CD8-positive, alpha-beta memory T cell (primary cell): ENCODE data around the gene SH3BP2. TPM values are rescaled to one million over a fixed set of nuclear protein-coding genes. Genes with fewer than 3 reads are reported as not detected.
A peak's percentile ranks its signal among the peaks of the same experiment; 100 is the strongest.

Experiments
- CTCF ChIA-PET: fragments of 350-600 bp; sonication (Branson Sonifier 250); formaldehyde crosslinking; loops from one replicate; lab custom pipeline; 2021; ENCODE audit warnings: antibody characterized with exemption; lab: Charles Lee
- POLR2A ChIA-PET: fragments of 350-600 bp; sonication (Branson Sonifier 250); formaldehyde crosslinking; loops from one replicate; lab custom pipeline; 2021; ENCODE audit warnings: antibody characterized with exemption; lab: Charles Lee
- DNase-seq, 5 donors: peaks; one replicate each; pipeline versions ENCODE4 v3.0.0 to v3.0.0-alpha.2; 2020 to 2022; ENCODE audit warnings: mixed read lengths in 1 of 5
- H3K27ac ChIP-seq: one replicate; pipeline ENCODE4 v1.7.0; 2013; ENCODE audit warnings: low read depth, mild to moderate bottlenecking, low read length, moderate library complexity
- H3K27me3 ChIP-seq: 2 replicates; pipeline ENCODE4 v1.7.0; 2013; ENCODE audit warnings: low read length, mild to moderate bottlenecking; ENCODE audit not compliant: insufficient read depth, poor library complexity, severe bottlenecking
- H3K36me3 ChIP-seq: 2 replicates; pipeline ENCODE4 v1.7.0; 2013; ENCODE audit warnings: mild to moderate bottlenecking, low read length, moderate library complexity; ENCODE audit not compliant: insufficient read depth
- H3K4me1 ChIP-seq: 2 replicates; pipeline ENCODE4 v1.7.0; 2013; ENCODE audit warnings: mild to moderate bottlenecking, low read length, moderate library complexity; ENCODE audit not compliant: insufficient read depth
- H3K4me3 ChIP-seq: 2 replicates; pipeline ENCODE4 v1.7.0; 2013; ENCODE audit warnings: mild to moderate bottlenecking, low read length
- H3K9me3 ChIP-seq: 2 replicates; pipeline ENCODE4 v1.7.0; 2013; ENCODE audit warnings: mild to moderate bottlenecking, low read length
- H3K27ac Mint-ChIP-seq, 8 donors: one replicate each; pipeline ENCODE4 v1.8.0; 2020 to 2021; ENCODE audit warnings: mixed read lengths in 8 of 8, mild to moderate bottlenecking in 6 of 8, inconsistent platforms in 3 of 8, moderate library complexity in 3 of 8
- H3K27me3 Mint-ChIP-seq, 2 donors: one replicate each; pipeline ENCODE4 v1.8.0; 2020 to 2021; ENCODE audit warnings: mixed read lengths in 2 of 2, mild to moderate bottlenecking in 1 of 2, moderate library complexity in 1 of 2
- H3K36me3 Mint-ChIP-seq, 3 donors: one replicate each; pipeline ENCODE4 v1.8.0; 2020 to 2021; ENCODE audit warnings: mixed read lengths in 3 of 3, inconsistent platforms in 1 of 3, mild to moderate bottlenecking in 1 of 3
- H3K4me1 Mint-ChIP-seq, 3 donors: one replicate each; pipeline ENCODE4 v1.8.0; 2020 to 2021; ENCODE audit warnings: mixed read lengths in 3 of 3, inconsistent platforms in 1 of 3, mild to moderate bottlenecking in 1 of 3
- H3K4me3 Mint-ChIP-seq, 7 donors: one replicate each; pipeline ENCODE4 v1.8.0; 2020 to 2021; ENCODE audit warnings: mixed read lengths in 7 of 7, mild to moderate bottlenecking in 6 of 7, moderate library complexity in 4 of 7, inconsistent platforms in 2 of 7
- H3K9me3 Mint-ChIP-seq, 5 donors: one replicate each; pipeline ENCODE4 v1.8.0; 2020 to 2022; ENCODE audit warnings: mixed read lengths in 5 of 5, mild to moderate bottlenecking in 3 of 5, moderate library complexity in 2 of 5, inconsistent platforms in 1 of 5
- polyA plus RNA-seq: library from polyadenylated mRNA; unstranded; fragments of 300-500 nt; fragmentation: Illumina TruSeq; gene quantifications from one replicate; pipeline ENCODE4 v1.2.3, GENCODE V29; 2021
- total RNA-seq, 2 experiments: library from RNA; stranded (reverse); gene quantifications; one replicate each; pipeline ENCODE4 v1.2.3, GENCODE V29; 2021

Gene SH3BP2
- total and polyA plus RNA-seq, 3 experiments from 2014 or later = 35.7 to 75.4 (median 68.8) TPM

- Mint-ChIP-seq H3K27ac (peak overlapping the region in 5 of 8 donors; percentile 26 to 90 (median 63)), H3K36me3 (peaks cover 0 to 27% (median 6%) of the 10 kb centered on the region in 3 donors), H3K9me3 (no peaks in the 10 kb centered on the region), H3K27me3 (no peaks in the 10 kb centered on the region), H3K4me3 (peak overlapping the region; percentile 69 to 84 (median 75)), H3K4me1 (peaks cover 55 to 72% (median 57%) of the 10 kb centered on the region in 3 donors)
- DNase-seq = no peak
- H3K27ac ChIP-seq = no peak overlapping the region
- CTCF ChIA-PET = interaction anchor here (1.0 to 2.0 kb wide), 3 partner anchors 20 to 60 kb away, joined by 3 to 6 read pairs (median 3); no protein-coding TSS in a partner anchor
- POLR2A ChIA-PET = interaction anchor here (1.0 kb wide), 1 partner anchor 63 kb away, joined by 3 read pairs; no protein-coding TSS in a partner anchor
- peaks cover 13% of the 10 kb centered on the region for H3K36me3 ChIP-seq
- H3K27me3 ChIP-seq = no peaks in the 10 kb centered on the region
- peaks cover 67% of the 10 kb centered on the region for H3K4me1 ChIP-seq
- H3K4me3 ChIP-seq = no peak overlapping the region
- H3K9me3 ChIP-seq = no peaks in the 10 kb centered on the region
These were observed 25.6 kb downstream of the SH3BP2 start for GRCh38 chr4:2818351-2818939.

- Histone ChIP-seq H3K27ac (no peak overlapping the region), H3K27me3 (no peaks in the 10 kb centered on the region), H3K4me3 (no peak overlapping the region), H3K36me3 (peaks cover 17% of the 10 kb centered on the region), H3K9me3 (no peaks in the 10 kb centered on the region), H3K4me1 (peaks cover 56% of the 10 kb centered on the region)
- DNase-seq = no peak
- CTCF ChIA-PET = interaction anchor here (1.0 to 2.0 kb wide), 2 partner anchors 19 to 23 kb away, joined by 3 to 6 read pairs; no protein-coding TSS in a partner anchor
- Mint-ChIP-seq H3K4me3 (peak overlapping the region; percentile 69 to 84 (median 75)), H3K27ac (peak overlapping the region; percentile 61 to 96 (median 90)), H3K4me1 (peaks cover 45 to 61% (median 46%) of the 10 kb centered on the region in 3 donors), H3K9me3 (no peaks in the 10 kb centered on the region), H3K36me3 (peaks cover 0 to 38% (median 6%) of the 10 kb centered on the region in 3 donors), H3K27me3 (no peaks in the 10 kb centered on the region)
- POLR2A ChIA-PET = interaction anchor here (0.6 kb wide), 1 partner anchor 109 kb away, joined by 4 read pairs; no protein-coding TSS in a partner anchor
These were observed 26.6 kb downstream of the SH3BP2 start for GRCh38 chr4:2819244-2820215.

- H3K27me3 ChIP-seq = no peaks in the 10 kb centered on the region
- Mint-ChIP-seq H3K27ac (peak overlapping the region; percentile 60 to 94 (median 83)), H3K9me3 (no peaks in the 10 kb centered on the region), H3K36me3 (peaks cover 0 to 47% (median 8%) of the 10 kb centered on the region in 3 donors), H3K4me3 (peak overlapping the region in 6 of 7 donors; percentile 34 to 84 (median 66)), H3K27me3 (no peaks in the 10 kb centered on the region), H3K4me1 (peaks cover 36 to 55% (median 37%) of the 10 kb centered on the region in 3 donors)
- no peak overlapping the region for H3K27ac ChIP-seq
- peaks cover 26% of the 10 kb centered on the region for H3K36me3 ChIP-seq
- POLR2A ChIA-PET = no interaction called here
- CTCF ChIA-PET = interaction anchor here (1.1 kb wide), 1 partner anchor 11 kb away, joined by 3 read pairs; no protein-coding TSS in a partner anchor
- no peaks in the 10 kb centered on the region for H3K9me3 ChIP-seq
- DNase-seq = no peak
- peaks cover 47% of the 10 kb centered on the region for H3K4me1 ChIP-seq
- no peak overlapping the region for H3K4me3 ChIP-seq
These were observed 27.5 kb downstream of the SH3BP2 start for GRCh38 chr4:2820216-2820982.

GRCh38 chr4:2822461-2823300 lies 29.8 kb downstream of the SH3BP2 start:
- ChIA-PET POLR2A (no interaction called here), CTCF (no interaction called here)
- H3K27me3 Mint-ChIP-seq = no peaks in the 10 kb centered on the region
- Histone ChIP-seq H3K4me3 (no peak overlapping the region), H3K9me3 (no peaks in the 10 kb centered on the region), H3K4me1 (peaks cover 24% of the 10 kb centered on the region), H3K27me3 (no peaks in the 10 kb centered on the region), H3K27ac (no peak overlapping the region), H3K36me3 (peaks cover 36% of the 10 kb centered on the region)
- H3K27ac Mint-ChIP-seq = peak overlapping the region in 5 of 8 donors; percentile 11 to 78 (median 72)
- no peak overlapping the region for H3K4me3 Mint-ChIP-seq
- no peaks in the 10 kb centered on the region for H3K9me3 Mint-ChIP-seq
- peaks cover 0 to 57% (median 5%) of the 10 kb centered on the region in 3 donors for H3K36me3 Mint-ChIP-seq
- H3K4me1 Mint-ChIP-seq = peaks cover 18 to 39% (median 21%) of the 10 kb centered on the region in 3 donors
- DNase-seq = no peak

GRCh38 chr4:2823301-2823670 lies 30.4 kb downstream of the SH3BP2 start:
- H3K4me1 ChIP-seq = peaks cover 24% of the 10 kb centered on the region
- POLR2A ChIA-PET = no interaction called here
- no peaks in the 10 kb centered on the region for H3K9me3 ChIP-seq
- no peaks in the 10 kb centered on the region for H3K27me3 ChIP-seq
- CTCF ChIA-PET = no interaction called here
- Mint-ChIP-seq H3K27me3 (no peaks in the 10 kb centered on the region), H3K4me3 (no peak overlapping the region), H3K4me1 (peaks cover 18 to 37% (median 21%) of the 10 kb centered on the region in 3 donors), H3K9me3 (no peaks in the 10 kb centered on the region), H3K36me3 (peaks cover 0 to 61% (median 5%) of the 10 kb centered on the region in 3 donors), H3K27ac (peak overlapping the region in 3 of 8 donors; percentile 11 to 74 (median 43))
- DNase-seq = peak in 1 of 5 donors; percentile 44
- peaks cover 36% of the 10 kb centered on the region for H3K36me3 ChIP-seq
- H3K27ac ChIP-seq = no peak overlapping the region
- no peak overlapping the region for H3K4me3 ChIP-seq

GRCh38 chr4:2823671-2824328 lies 30.9 kb downstream of the SH3BP2 start:
- H3K27ac Mint-ChIP-seq = peak overlapping the region in 4 of 8 donors; percentile 1 to 78 (median 42)
- no peaks in the 10 kb centered on the region for H3K27me3 Mint-ChIP-seq
- DNase-seq = peak in 1 of 5 donors; percentile 42
- ChIA-PET CTCF (no interaction called here), POLR2A (no interaction called here)
- Histone ChIP-seq H3K4me3 (no peak overlapping the region), H3K27ac (no peak overlapping the region), H3K9me3 (no peaks in the 10 kb centered on the region), H3K27me3 (no peaks in the 10 kb centered on the region), H3K36me3 (peaks cover 36% of the 10 kb centered on the region), H3K4me1 (peaks cover 23% of the 10 kb centered on the region)
- H3K4me1 Mint-ChIP-seq = peaks cover 18 to 34% (median 21%) of the 10 kb centered on the region in 3 donors
- no peak overlapping the region for H3K4me3 Mint-ChIP-seq
- no peaks in the 10 kb centered on the region for H3K9me3 Mint-ChIP-seq
- peaks cover 0 to 66% (median 5%) of the 10 kb centered on the region in 3 donors for H3K36me3 Mint-ChIP-seq
